ENCODE measurements around the gene PXMP2. TPM values are rescaled to one million over a fixed set of nuclear protein-coding genes. Genes with fewer than 3 reads are reported as not detected.

PXMP2 gene
- total and polyA plus RNA-seq, 2 of the 8 experiments (the other 6 are each of a cell fraction or from before 2014, with no cell fraction given): 13.8 to 15.1 TPM

GRCh38 chr12:132719954-132720324 is 32.6 kb downstream of the PXMP2 start (continued):
- TF ChIP-seq TEAD4 (IDR thresholded peaks at IDR 0.05; ENCODE audit: low read depth, low read length): no peak
- no peak for TF ChIP-seq JUND (IDR thresholded peaks at IDR 0.05; ENCODE audit: low read length)
- no peak for TF ChIP-seq ASH2L (IDR thresholded peaks at IDR 0.05; ENCODE audit: low read length)
- TF ChIP-seq RBBP5 (IDR thresholded peaks at IDR 0.05; ENCODE audit: borderline replicate concordance, low read depth, low read length): no peak
